GM12878 (cell line): ENCODE data around the gene ZNF467. TPM values are rescaled to one million over a fixed set of nuclear protein-coding genes. Genes with fewer than 3 reads are reported as not detected.

Experiments
- ATAC-seq: fragments of 200-7000 bp; cut with Tn5 transposase; 3 replicates; pipeline ENCODE4 v1.9.1; 2020; ENCODE audit warnings: mild to moderate bottlenecking, moderate library complexity
- BruUV-seq: library from RNA; stranded (reverse); fragments of 400-500 nt; replicated peaks from 2 replicates; lab custom pipeline; 2021; lab: Mats Ljungman, UMichigan
- CTCF ChIA-PET: fragments of 300-600 bp; sonication (Branson Sonifier 250); formaldehyde crosslinking; extraction: SDS; loops from one replicate; lab custom pipeline; 2021; ENCODE audit warnings: inconsistent platforms; lab: Yijun Ruan, JAX
- POLR2A ChIA-PET: fragments of 350-600 bp; formaldehyde crosslinking; extraction: SDS; loops from one replicate; lab custom pipeline; 2021; ENCODE audit warnings: inconsistent platforms; lab: Charles Lee
- RAD21 ChIA-PET: fragments of 300-600 bp; sonication (Branson Sonifier 250); formaldehyde crosslinking; loops from one replicate; lab custom pipeline; 2023; ENCODE audit warnings: antibody characterized with exemption; ENCODE audit not compliant: unreplicated experiment; lab: Charles Lee
- SMC1A ChIA-PET: fragments of 300-600 bp; sonication (Branson Sonifier 250); formaldehyde crosslinking; loops from one replicate; lab custom pipeline; 2023; ENCODE audit not compliant: unreplicated experiment, uncharacterized antibody; lab: Charles Lee
- DNase-seq: peaks from one replicate; pipeline ENCODE4 v3.0.0-alpha.2; 2011; ENCODE audit warnings: low read depth, low spot score
- FAIRE-seq: peaks from 3 replicates; lab custom pipeline; 2011; peaks lifted over from hg19 to GRCh38; lab: Jason Lieb, UNC
- H2AFZ ChIP-seq: 2 replicates; pipeline ENCODE4 v1.6.0; 2011; ENCODE audit warnings: low read depth, low read length, control low read depth; ENCODE audit not compliant: control insufficient read depth
- H3K27ac ChIP-seq: 2 replicates; pipeline ENCODE4 v1.5.1; 2011; ENCODE audit warnings: control low read depth; ENCODE audit not compliant: control insufficient read depth, insufficient read depth
- H3K27me3 ChIP-seq, 2 experiments: replicated peaks in 1 of 2; 2 replicates each; pipeline versions ENCODE4 v1.6.0 to v1.6.1; 2011; ENCODE audit warnings: low read length in 1 of 2; ENCODE audit not compliant: control insufficient read depth in 2 of 2, insufficient read depth in 2 of 2
- H3K36me3 ChIP-seq, 2 experiments: 2 replicates each; pipeline ENCODE4 v1.5.1; 2011; ENCODE audit warnings: low read length in 1 of 2; ENCODE audit not compliant: control insufficient read depth in 2 of 2, insufficient read depth in 2 of 2
- H3K4me1 ChIP-seq: 2 replicates; pipeline ENCODE4 v1.6.1; 2011; ENCODE audit warnings: mild to moderate bottlenecking, low read length, moderate library complexity, mixed read lengths; ENCODE audit not compliant: control insufficient read depth, insufficient read depth
- H3K4me2 ChIP-seq: 2 replicates; pipeline ENCODE4 v1.6.0; 2011; ENCODE audit warnings: control low read depth; ENCODE audit not compliant: control insufficient read depth, insufficient read depth
- H3K4me3 ChIP-seq: fragments of 200-600 bp; sonication (generic); 2 replicates; pipeline ENCODE4 v1.5.1; 2016
- H3K79me2 ChIP-seq: 2 replicates; pipeline ENCODE4 v1.6.0; 2011; ENCODE audit warnings: low read length; ENCODE audit not compliant: control insufficient read depth, insufficient read depth
- H3K9ac ChIP-seq: 2 replicates; pipeline ENCODE4 v1.8.0; 2011; ENCODE audit warnings: low read length, control low read depth, mixed read lengths; ENCODE audit not compliant: control insufficient read depth, insufficient read depth
- H3K9me3 ChIP-seq: replicated peaks from 3 replicates; pipeline ENCODE4 v1.5.1; 2011; ENCODE audit warnings: mild to moderate bottlenecking, low read length; ENCODE audit not compliant: control insufficient read depth, insufficient read depth
- H4K20me1 ChIP-seq: 2 replicates; pipeline ENCODE4 v1.6.0; 2011; ENCODE audit not compliant: control insufficient read depth, insufficient read depth
- ATF7 ChIP-seq: fragments of 450-650 bp; IDR thresholded peaks from 2 replicates; pipeline ENCODE4 v1.6.1; 2016; ENCODE audit warnings: low read depth, mild to moderate bottlenecking
- CHD2 ChIP-seq: IDR thresholded peaks from 2 replicates; pipeline ENCODE4 v1.6.1; 2011; ENCODE audit warnings: low read depth, low read length, improper control_type of control experiment, borderline replicate concordance
- EED ChIP-seq: sonication (generic); IDR thresholded peaks from 2 replicates; pipeline ENCODE4 v1.6.1; 2016; ENCODE audit warnings: antibody characterized with exemption, low read depth
- EP300 ChIP-seq, 2 experiments: fragments of 150-350 bp in 1 of 2; IDR thresholded peaks; 2 replicates each; pipeline ENCODE4 v1.6.1; 2011 to 2012; ENCODE audit warnings: low read depth in 2 of 2, low read length in 2 of 2, borderline replicate concordance in 1 of 2, improper control_type of control experiment in 1 of 2, inconsistent platforms in 1 of 2; ENCODE audit not compliant: control insufficient read depth in 1 of 2
- IKZF2 ChIP-seq, 2 experiments: fragments of 450-650 bp; IDR thresholded peaks; 2 replicates each; pipeline ENCODE4 v1.6.1; 2017; ENCODE audit warnings: mild to moderate bottlenecking in 2 of 2, moderate library complexity in 2 of 2
- IRF4 ChIP-seq: IDR thresholded peaks from 2 replicates; pipeline ENCODE4 v1.6.1; 2011; ENCODE audit warnings: low read depth, low read length
- MEF2B ChIP-seq: fragments of 450-650 bp; IDR thresholded peaks from 2 replicates; pipeline ENCODE4 v1.6.1; 2018; ENCODE audit warnings: mild to moderate bottlenecking, moderate library complexity; ENCODE audit not compliant: partially characterized antibody, poor library complexity, severe bottlenecking
- MLLT1 ChIP-seq: fragments of 450-650 bp; IDR thresholded peaks from 2 replicates; pipeline ENCODE4 v1.6.1; 2016; ENCODE audit warnings: mild to moderate bottlenecking
- MXI1 ChIP-seq: fragments of 150-350 bp; IDR thresholded peaks from 2 replicates; pipeline ENCODE4 v1.6.1; 2011; ENCODE audit warnings: low read depth, mild to moderate bottlenecking, inconsistent platforms, low read length, improper control_type of control experiment
- NFXL1 ChIP-seq: fragments of 450-650 bp; IDR thresholded peaks from 2 replicates; pipeline ENCODE4 v1.6.1; 2017; ENCODE audit warnings: antibody characterized with exemption, mild to moderate bottlenecking, borderline replicate concordance
- NR2F1 ChIP-seq: fragments of 450-650 bp; conservative IDR thresholded peaks from 2 replicates; pipeline ENCODE4 v1.6.1; 2017; ENCODE audit warnings: mild to moderate bottlenecking
- PAX8 ChIP-seq: fragments of 450-650 bp; IDR thresholded peaks from 2 replicates; pipeline ENCODE4 v1.6.1; 2017; ENCODE audit warnings: mild to moderate bottlenecking, moderate library complexity
- RAD21 ChIP-seq: IDR thresholded peaks from 2 replicates; pipeline ENCODE4 v1.6.1; 2011; ENCODE audit warnings: mild to moderate bottlenecking, low read depth, low read length, moderate library complexity; ENCODE audit not compliant: insufficient read depth
- RB1 ChIP-seq: fragments of 450-650 bp; formaldehyde crosslinking; IDR thresholded peaks from 2 replicates; pipeline ENCODE4 v1.6.1; 2017; ENCODE audit warnings: mild to moderate bottlenecking, borderline replicate concordance
- RUNX3 ChIP-seq: IDR thresholded peaks from 2 replicates; pipeline ENCODE4 v1.6.1; 2012; ENCODE audit warnings: low read length, inconsistent platforms
- SKIL ChIP-seq: fragments of 450-650 bp; IDR thresholded peaks from 2 replicates; pipeline ENCODE4 v1.6.1; 2017; ENCODE audit warnings: mild to moderate bottlenecking, low read depth, inconsistent platforms; ENCODE audit not compliant: poor library complexity, severe bottlenecking
- SUPT20H ChIP-seq: IDR thresholded peaks from 2 replicates; pipeline ENCODE4 v1.6.1; 2011; ENCODE audit warnings: low read depth, mild to moderate bottlenecking, low read length, moderate library complexity, borderline replicate concordance; ENCODE audit not compliant: control insufficient read depth
- ZNF207 ChIP-seq: fragments of 450-650 bp; IDR thresholded peaks from 2 replicates; pipeline ENCODE4 v1.6.1; 2014; ENCODE audit warnings: antibody characterized with exemption, mild to moderate bottlenecking, borderline replicate concordance
- WGBS: methylation state at CpG from one replicate; pipeline ENCODE4 v1.1.6; 2016; ENCODE audit warnings: low lambda C conversion rate; ENCODE audit not compliant: insufficient replicate concordance, insufficient coverage; ENCODE audit errors: missing lambda C conversion rate; 5-methylcytosine and 5-hydroxymethylcytosine counted together
- in situ Hi-C: fragments of 300-500 bp; cut with MboI; formaldehyde crosslinking; loops from 9 replicates; pipeline ENCODE4 v1.14.3; 2018; ENCODE audit warnings: mixed read lengths
- intact Hi-C: fragments of 100-400 bp; cut with micrococcal nuclease; formaldehyde crosslinking; loops from one replicate; pipeline ENCODE4 v1.14.2; 2022; ENCODE audit not compliant: unreplicated experiment
- polyA plus RNA-seq, 11 experiments: library from polyadenylated mRNA; depleted of rRNA in 4 of 11; unstranded in 6 of 11; stranded (reverse) in 5 of 11; fragments of >200 nt; fragmentation: Nextera tagmentation in 4 of 11; fragmentation: Illumina TruSeq in 1 of 11; extraction: Ambion mirVana in 4 of 11; extraction: Trizol in 1 of 11; gene quantifications; 1 replicate in 1 of 11; 2 replicates in 10 of 11; pipeline versions ENCODE4 v1.2.1 to v1.2.3, GENCODE V29; 2011 to 2016; ENCODE audit warnings: inconsistent platforms in 2 of 11, missing spikeins in 2 of 11, low read depth in 1 of 11
- total RNA-seq, 4 experiments: library from RNA; depleted of rRNA in 3 of 4; stranded (reverse); fragments of >200 nt in 3 of 4; fragmentation: Illumina TruSeq in 1 of 4; extraction: Trizol in 1 of 4; gene quantifications; 2 replicates each; pipeline versions ENCODE4 v1.2.1 to v1.2.3, GENCODE V29; 2013 to 2021
- TF ChIP-seq, protein P1 (sequence below): fragments of 450-650 bp; IDR thresholded peaks from 2 replicates; pipeline ENCODE4 v1.6.1; 2014; ENCODE audit warnings: mild to moderate bottlenecking

The ZNF467 gene
- total and polyA plus RNA-seq, 10 of the 15 experiments (the other 5 are each of a cell fraction or from before 2014, with no cell fraction given), result not detected

GRCh38 chr7:149720372-149721083 is 52.9 kb downstream of the ZNF467 start:
- H3K27me3 ChIP-seq, result no peaks in the 10 kb centered on the region
- H3K79me2 ChIP-seq, result peaks cover under 1% of the 10 kb centered on the region
- no peak overlapping the region for H3K9ac ChIP-seq
- BruUV-seq, result no TSS peak
- ATAC-seq (peak; percentile 79), DNase-seq (no peak), FAIRE-seq (no peak)
- peaks cover 0 to 6% of the 10 kb centered on the region in 2 experiments; a peak in 3 of 4 replicates for H3K36me3 ChIP-seq
- H3K27ac ChIP-seq, result no peak overlapping the region; the same call in 1 of the 2 replicates
- peaks cover 8% of the 10 kb centered on the region for H3K4me1 ChIP-seq
- intact Hi-C loops, result no loop called here
- H3K9me3 ChIP-seq, result no peaks in the 10 kb centered on the region
- CTCF ChIA-PET, result interaction anchor here (0.9 to 3.5 kb wide), 4 partner anchors 19 to 58 kb away, joined by 3 to 15 read pairs (median 4); no protein-coding TSS in a partner anchor
- SMC1A ChIA-PET, result interaction anchor here (0.7 to 1.6 kb wide), 3 partner anchors 12 to 58 kb away, joined by 3 to 10 read pairs (median 3); no protein-coding TSS in a partner anchor
- RAD21 ChIA-PET, result interaction anchor here (1.2 to 1.8 kb wide), 2 partner anchors 22 to 58 kb away, joined by 3 to 5 read pairs; no protein-coding TSS in a partner anchor
- H4K20me1 ChIP-seq, result no peaks in the 10 kb centered on the region
- POLR2A ChIA-PET, result interaction anchor here (1.1 to 1.4 kb wide), 2 partner anchors 22 to 51 kb away, joined by 3 to 4 read pairs; no protein-coding TSS in a partner anchor
- no peak overlapping the region for H3K4me3 ChIP-seq
- H3K4me2 ChIP-seq, result no peak overlapping the region
- H2AFZ ChIP-seq, result no peak overlapping the region
- WGBS, result 82% methylated on average over 22 of the region's 22 CpGs
- in situ Hi-C loops, result no loop called here
- no peak for TF ChIP-seq PAX8
- TF ChIP-seq IKZF2 (IDR thresholded peaks at IDR 0.05), result peak; percentile 6 to 49; a peak in 2 of 4 replicates
- TF ChIP-seq RAD21, result no peak
- TF ChIP-seq RUNX3, result no peak
- TF ChIP-seq MEF2B, result peak; percentile 92
- TF ChIP-seq EP300 (IDR thresholded peaks at IDR 0.05; ENCODE audit: borderline replicate concordance in 1 of 2, control insufficient read depth in 1 of 2, low read depth in 2 of 2, low read length in 2 of 2), result peak; percentile 17 to 21; a peak in 1 of 4 replicates
- no peak for TF ChIP-seq EED
- TF ChIP-seq NR2F1, result peak; percentile 93
- TF ChIP-seq CHD2, result no peak; the same call in 1 of the 2 replicates
- peak; percentile 61; the same call in 1 of the 2 replicates for TF ChIP-seq ATF7
- TF ChIP-seq SUPT20H, result no peak
- TF ChIP-seq NFXL1, result no peak
- TF ChIP-seq RB1, result no peak
- TF ChIP-seq, protein P1, sequence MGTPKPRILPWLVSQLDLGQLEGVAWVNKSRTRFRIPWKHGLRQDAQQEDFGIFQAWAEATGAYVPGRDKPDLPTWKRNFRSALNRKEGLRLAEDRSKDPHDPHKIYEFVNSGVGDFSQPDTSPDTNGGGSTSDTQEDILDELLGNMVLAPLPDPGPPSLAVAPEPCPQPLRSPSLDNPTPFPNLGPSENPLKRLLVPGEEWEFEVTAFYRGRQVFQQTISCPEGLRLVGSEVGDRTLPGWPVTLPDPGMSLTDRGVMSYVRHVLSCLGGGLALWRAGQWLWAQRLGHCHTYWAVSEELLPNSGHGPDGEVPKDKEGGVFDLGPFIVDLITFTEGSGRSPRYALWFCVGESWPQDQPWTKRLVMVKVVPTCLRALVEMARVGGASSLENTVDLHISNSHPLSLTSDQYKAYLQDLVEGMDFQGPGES, result no peak
- no peak for TF ChIP-seq IRF4
- TF ChIP-seq MXI1, result peak; percentile 20; the same call in 1 of the 2 replicates
- TF ChIP-seq MLLT1, result no peak
- TF ChIP-seq SKIL, result no peak
- no peak for TF ChIP-seq ZNF207
